Activated CD4-positive, alpha-beta T cell treated with anti-CD3 and anti-CD28 coated beads for 36 hours (primary cell): ENCODE data around the gene HEXIM1. TPM values are rescaled to one million over a fixed set of nuclear protein-coding genes. Genes with fewer than 3 reads are reported as not detected.

ENCODE experiments used
- ATAC-seq: fragments of 200-7000 bp; cut with Tn5 transposase; one replicate; pipeline ENCODE4 v1.10.0; 2021; ENCODE audit warnings: mild to moderate bottlenecking, moderate library complexity
- CTCF ChIA-PET: fragments of 350-600 bp; sonication (Branson Sonifier 250); formaldehyde crosslinking; loops from one replicate; lab custom pipeline; 2021; ENCODE audit warnings: antibody characterized with exemption; lab: Charles Lee
- POLR2A ChIA-PET: fragments of 350-600 bp; sonication (Branson Sonifier 250); formaldehyde crosslinking; loops from one replicate; lab custom pipeline; 2021; ENCODE audit warnings: antibody characterized with exemption, inconsistent platforms; lab: Charles Lee
- DNase-seq: peaks from one replicate; pipeline ENCODE4 v3.0.0-alpha.2; 2020
- H3K27ac Mint-ChIP-seq: one replicate; pipeline ENCODE4 v1.8.0; 2021; ENCODE audit warnings: mixed read lengths
- H3K27me3 Mint-ChIP-seq: one replicate; pipeline ENCODE4 v1.8.0; 2021; ENCODE audit warnings: mixed read lengths
- H3K36me3 Mint-ChIP-seq: one replicate; pipeline ENCODE4 v1.8.0; 2021; ENCODE audit warnings: low read depth, mixed read lengths
- H3K4me1 Mint-ChIP-seq: one replicate; pipeline ENCODE4 v1.8.0; 2021; ENCODE audit warnings: mixed read lengths
- H3K4me3 Mint-ChIP-seq: one replicate; pipeline ENCODE4 v1.8.0; 2021; ENCODE audit warnings: mild to moderate bottlenecking, moderate library complexity, mixed read lengths
- H3K9me3 Mint-ChIP-seq: one replicate; pipeline ENCODE4 v1.8.0; 2021; ENCODE audit warnings: low read depth, mixed read lengths
- intact Hi-C, 2 experiments: fragments of 100-400 bp; cut with DNase I in 1 of 2; cut with micrococcal nuclease in 1 of 2; formaldehyde crosslinking; loops; one replicate each; pipeline versions ENCODE4 v1.14.2 to v1.15.1; 2022 to 2024; cut with DNase I, micrococcal nuclease
- total RNA-seq, 2 experiments: library from RNA; stranded (reverse); gene quantifications; one replicate each; pipeline ENCODE4 v1.2.3, GENCODE V29; 2021

The HEXIM1 gene
- total RNA-seq, 2 experiments from 2014 or later: 27.1 to 27.3 TPM

DNA sequence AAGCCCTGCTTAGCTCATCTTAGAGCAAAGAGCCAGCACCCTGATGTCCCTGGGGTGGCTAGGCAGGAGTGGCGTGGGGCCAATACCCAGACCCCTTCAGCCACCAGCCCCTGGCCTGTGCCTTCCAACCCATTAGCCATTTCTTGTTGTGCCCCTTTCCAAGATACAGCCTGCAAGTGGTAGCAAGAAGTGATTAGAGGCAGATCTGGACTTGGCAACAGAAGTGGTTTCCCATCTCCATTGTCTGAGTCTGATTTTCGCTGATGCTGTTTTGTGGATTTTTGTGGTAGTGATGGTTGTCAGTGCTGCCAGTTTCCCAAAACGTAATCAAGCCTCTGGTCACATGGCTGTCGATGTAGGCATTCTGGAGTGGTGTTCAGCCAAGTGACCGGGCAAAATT lies 41.7 kb upstream of the HEXIM1 start:
- CTCF ChIA-PET: interaction anchor here (1.0 to 1.2 kb wide), 2 partner anchors 29 to 187 kb away, joined by 3 to 4 read pairs; partner anchors contain the start of gene ACBD4
- Mint-ChIP-seq H3K36me3 (peaks cover 40% of the 10 kb centered on the region), H3K27me3 (no peaks in the 10 kb centered on the region), H3K27ac (no peak overlapping the region), H3K4me1 (no peaks in the 10 kb centered on the region), H3K4me3 (no peak overlapping the region), H3K9me3 (no peaks in the 10 kb centered on the region)
- POLR2A ChIA-PET: no interaction called here
- intact Hi-C loops: no loop called here
- no peak for ATAC-seq
- no peak for DNase-seq

DNA sequence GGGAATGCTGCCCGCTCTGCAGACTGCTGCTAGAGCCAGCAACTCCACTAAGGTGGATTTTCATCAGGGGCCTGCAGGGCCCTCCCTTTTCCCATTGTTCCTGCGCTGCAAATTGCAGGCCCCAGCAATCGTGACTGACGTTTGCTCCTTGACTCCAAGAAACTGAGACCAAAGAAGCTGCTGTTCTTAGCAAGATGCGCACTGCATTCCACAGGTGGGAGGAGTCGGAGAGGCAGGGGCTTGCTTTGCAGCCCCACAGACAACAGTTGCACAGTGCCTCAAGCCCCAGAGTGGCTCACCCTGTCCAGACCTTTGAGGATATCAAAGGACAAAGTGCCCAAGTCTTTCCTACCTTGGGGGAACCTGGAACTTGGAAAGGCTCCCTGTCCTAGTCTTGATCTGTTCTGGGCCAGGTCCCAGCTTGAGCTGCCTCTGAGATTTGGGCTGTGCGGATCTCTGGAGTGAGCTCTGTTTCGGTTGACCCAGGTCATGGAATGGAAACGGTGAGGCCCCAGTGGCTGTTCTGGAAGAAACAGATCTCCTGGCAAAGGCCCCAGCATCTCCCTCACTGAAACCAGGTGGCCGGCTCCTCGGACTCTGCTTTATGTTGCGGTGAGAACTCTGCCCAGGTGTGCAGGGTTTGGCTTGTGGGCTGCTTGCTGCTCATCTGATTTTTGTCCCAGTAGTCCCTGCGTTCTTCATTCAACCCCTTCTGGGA lies 40.8 kb upstream of the HEXIM1 start:
- Mint-ChIP-seq H3K9me3 (no peaks in the 10 kb centered on the region), H3K36me3 (peaks cover 34% of the 10 kb centered on the region), H3K4me3 (no peak overlapping the region), H3K4me1 (no peaks in the 10 kb centered on the region), H3K27me3 (no peaks in the 10 kb centered on the region), H3K27ac (no peak overlapping the region)
- ChIA-PET POLR2A (no interaction called here), CTCF (interaction anchor here (1.2 to 2.0 kb wide), 2 partner anchors 8 to 28 kb away, joined by 4 read pairs; partner anchors contain the start of gene ACBD4)
- intact Hi-C loops: no loop called here
- DNase-seq: no peak
- no peak for ATAC-seq

- Mint-ChIP-seq H3K9me3 (no peaks in the 10 kb centered on the region), H3K36me3 (peaks cover 28% of the 10 kb centered on the region), H3K4me1 (no peaks in the 10 kb centered on the region), H3K27me3 (no peaks in the 10 kb centered on the region), H3K27ac (no peak overlapping the region), H3K4me3 (no peak overlapping the region)
- ChIA-PET CTCF (interaction anchor here (1.2 to 2.0 kb wide), 2 partner anchors 9 to 27 kb away, joined by 4 read pairs; partner anchors contain the start of gene ACBD4), POLR2A (no interaction called here)
- ATAC-seq (no peak), DNase-seq (no peak)
- intact Hi-C loops: no loop called here
These were observed 40.2 kb upstream of the HEXIM1 start for GRCh38 chr17:45108051-45108450.

- no peak overlapping the region for H3K4me3 Mint-ChIP-seq
- peaks cover 20% of the 10 kb centered on the region for H3K36me3 Mint-ChIP-seq
- H3K27me3 Mint-ChIP-seq: no peaks in the 10 kb centered on the region
- DNase-seq (no peak), ATAC-seq (no peak)
- intact Hi-C loops: no loop called here
- H3K27ac Mint-ChIP-seq: no peak overlapping the region
- ChIA-PET POLR2A (interaction anchor here (0.6 kb wide), 1 partner anchor 327 kb away, joined by 3 read pairs; no protein-coding TSS in a partner anchor), CTCF (interaction anchor here (0.5 to 2.0 kb wide), 4 partner anchors 10 to 196 kb away, joined by 3 to 4 read pairs (median 3); no protein-coding TSS in a partner anchor)
- H3K9me3 Mint-ChIP-seq: no peaks in the 10 kb centered on the region
- no peaks in the 10 kb centered on the region for H3K4me1 Mint-ChIP-seq
These were observed 39.4 kb upstream of the HEXIM1 start for GRCh38 chr17:45108595-45109521.

DNA sequence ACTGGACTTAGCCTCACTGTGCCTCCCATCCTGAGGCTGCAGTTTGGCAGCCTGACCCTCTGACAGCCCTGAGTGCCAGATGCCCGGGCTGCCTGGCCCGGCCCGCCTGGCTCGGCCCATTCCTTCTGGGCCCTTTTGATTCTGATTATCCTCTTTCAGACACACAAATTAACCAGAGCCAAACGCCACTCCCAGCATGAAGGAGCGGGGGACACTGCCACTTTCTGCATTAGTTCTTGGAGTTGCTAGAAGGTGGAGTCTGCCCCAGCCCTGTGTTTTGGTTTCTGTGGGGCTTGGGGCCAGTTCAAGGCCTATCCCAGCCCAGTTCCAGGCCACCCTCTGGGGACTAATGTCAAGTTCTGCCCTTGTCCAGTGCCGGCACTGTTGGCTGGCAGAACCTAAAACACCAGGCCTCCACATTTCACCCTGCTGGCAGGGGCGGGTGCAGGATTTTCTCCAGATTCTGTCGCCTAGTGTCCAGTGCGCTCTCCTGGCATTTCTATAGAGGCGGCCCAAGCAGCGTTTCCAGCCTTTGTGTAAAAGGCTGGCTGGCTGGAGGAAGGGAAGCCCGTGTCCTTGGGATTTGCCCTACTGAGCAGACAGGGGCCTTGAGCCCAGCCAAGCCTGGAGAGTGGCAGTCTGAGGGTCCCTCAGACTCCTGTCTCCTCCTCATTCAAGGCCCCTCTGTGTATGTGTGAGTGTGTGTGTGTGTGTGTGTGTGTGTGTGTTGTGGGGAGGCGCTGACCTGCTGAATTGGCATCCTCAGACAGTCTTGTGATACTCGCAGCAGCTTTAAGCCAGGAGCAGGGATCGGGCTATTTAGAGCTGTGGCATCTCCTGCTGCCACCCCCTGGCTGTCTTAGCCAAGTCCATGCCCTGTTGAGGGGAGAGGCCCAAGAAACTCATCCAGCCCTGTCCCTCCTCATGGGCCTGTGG lies 37.3 kb upstream of the HEXIM1 start:
- intact Hi-C loops: no loop called here
- peaks cover 10% of the 10 kb centered on the region for H3K36me3 Mint-ChIP-seq
- CTCF ChIA-PET: interaction anchor here (0.7 to 1.0 kb wide), 2 partner anchors 11 to 191 kb away, joined by 3 read pairs; no protein-coding TSS in a partner anchor
- no peaks in the 10 kb centered on the region for H3K27me3 Mint-ChIP-seq
- no peak overlapping the region for H3K27ac Mint-ChIP-seq
- ATAC-seq (no peak), DNase-seq (no peak)
- no peaks in the 10 kb centered on the region for H3K9me3 Mint-ChIP-seq
- POLR2A ChIA-PET: no interaction called here
- H3K4me3 Mint-ChIP-seq: no peak overlapping the region
- H3K4me1 Mint-ChIP-seq: no peaks in the 10 kb centered on the region

- no peak for ATAC-seq
- Mint-ChIP-seq H3K4me1 (no peaks in the 10 kb centered on the region), H3K27ac (no peak overlapping the region), H3K4me3 (no peak overlapping the region), H3K36me3 (peaks cover 2% of the 10 kb centered on the region), H3K27me3 (no peaks in the 10 kb centered on the region), H3K9me3 (no peaks in the 10 kb centered on the region)
- ChIA-PET CTCF (interaction anchor here (0.7 to 1.0 kb wide), 2 partner anchors 12 to 191 kb away, joined by 3 read pairs; no protein-coding TSS in a partner anchor), POLR2A (no interaction called here)
- intact Hi-C loops: no loop called here
- DNase-seq: no peak
These were observed 36.4 kb upstream of the HEXIM1 start for GRCh38 chr17:45111850-45112249.

DNA sequence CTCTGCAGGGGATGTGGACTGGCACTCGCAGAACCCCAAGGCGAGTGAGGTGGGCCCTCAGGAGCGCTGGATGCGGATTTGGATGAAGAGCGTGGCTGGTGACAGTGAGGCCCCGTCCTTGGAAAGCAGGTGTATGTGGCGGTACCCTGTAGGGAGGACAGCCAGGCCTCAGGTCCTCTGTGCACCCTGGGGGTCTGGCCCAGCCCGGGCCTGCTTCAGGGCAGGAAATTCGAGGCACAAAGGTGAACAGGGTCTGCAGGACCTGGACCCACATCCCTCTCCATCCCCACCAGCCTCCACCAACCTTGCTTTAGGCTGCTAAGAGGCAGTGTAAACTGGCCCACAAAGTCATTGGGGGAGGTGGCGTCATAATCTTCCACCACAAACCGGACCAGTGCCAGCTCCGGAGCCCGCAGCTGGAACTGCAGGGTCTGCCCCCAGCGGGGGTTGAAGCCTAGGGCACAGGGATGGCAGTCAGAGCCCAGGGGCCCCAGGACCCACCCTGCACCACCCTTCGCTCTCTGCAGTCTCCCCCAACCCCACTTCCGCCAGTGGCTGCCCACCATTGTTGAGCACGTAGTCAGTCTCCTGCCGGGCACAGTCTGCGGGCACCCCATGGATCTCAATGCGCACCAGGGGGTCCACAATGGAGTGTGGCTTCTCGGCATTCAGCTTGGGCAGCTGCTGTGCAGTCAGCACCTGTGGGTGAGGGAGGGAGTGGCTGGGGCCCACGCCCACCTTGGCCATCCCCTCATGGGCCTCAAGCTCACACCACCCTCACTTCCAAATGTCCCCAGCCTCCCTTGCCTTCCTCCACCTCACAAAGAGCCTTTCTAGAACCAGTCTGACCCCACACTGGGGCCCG lies 35.5 kb upstream of the HEXIM1 start:
- Mint-ChIP-seq H3K4me3 (no peak overlapping the region), H3K27ac (no peak overlapping the region), H3K36me3 (peaks cover 2% of the 10 kb centered on the region), H3K4me1 (no peaks in the 10 kb centered on the region), H3K9me3 (no peaks in the 10 kb centered on the region), H3K27me3 (no peaks in the 10 kb centered on the region)
- no peak for DNase-seq
- ATAC-seq: no peak
- POLR2A ChIA-PET: no interaction called here
- intact Hi-C loops: no loop called here
- CTCF ChIA-PET: interaction anchor here (0.6 kb wide), 1 partner anchor 279 kb away, joined by 3 read pairs; no protein-coding TSS in a partner anchor

DNA sequence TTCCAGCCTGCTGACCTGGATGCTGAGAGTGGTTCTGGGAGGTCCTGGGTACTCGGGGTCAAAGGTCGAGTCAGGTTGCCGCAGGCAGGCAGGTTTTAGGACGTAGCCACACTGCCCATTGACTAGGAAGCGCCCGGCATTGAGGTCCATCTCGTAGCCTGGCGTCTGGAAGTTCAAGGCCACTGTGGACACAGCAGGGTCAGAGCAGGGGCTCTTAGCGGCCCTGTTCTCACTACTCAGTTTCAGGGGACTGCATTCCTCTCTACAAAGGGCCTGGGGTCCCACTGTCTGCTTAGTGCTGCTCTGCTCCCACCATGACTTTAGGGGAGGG lies 34.9 kb upstream of the HEXIM1 start:
- no peak for DNase-seq
- no peaks in the 10 kb centered on the region for H3K4me1 Mint-ChIP-seq
- H3K4me3 Mint-ChIP-seq: no peak overlapping the region
- intact Hi-C loops: no loop called here
- CTCF ChIA-PET: no interaction called here
- H3K9me3 Mint-ChIP-seq: no peaks in the 10 kb centered on the region
- no peaks in the 10 kb centered on the region for H3K27me3 Mint-ChIP-seq
- H3K36me3 Mint-ChIP-seq: no peaks in the 10 kb centered on the region
- H3K27ac Mint-ChIP-seq: no peak overlapping the region
- no peak for ATAC-seq
- POLR2A ChIA-PET: no interaction called here

- CTCF ChIA-PET: interaction anchor here (1.2 to 1.4 kb wide), 2 partner anchors 15 to 21 kb away, joined by 4 to 5 read pairs; partner anchors contain the start of gene ACBD4
These were observed 34.0 kb upstream of the HEXIM1 start for GRCh38 chr17:45114117-45114932.

More at GRCh38 chr17:45114117-45114932, 34.0 kb upstream of the HEXIM1 start:
- Mint-ChIP-seq H3K4me1 (no peaks in the 10 kb centered on the region), H3K4me3 (no peak overlapping the region), H3K9me3 (no peaks in the 10 kb centered on the region), H3K36me3 (no peaks in the 10 kb centered on the region), H3K27ac (no peak overlapping the region), H3K27me3 (no peaks in the 10 kb centered on the region)
- POLR2A ChIA-PET: no interaction called here
- ATAC-seq: no peak
- no peak for DNase-seq
- intact Hi-C loops: no loop called here
